K562 (cell line): ENCODE data around the gene CCNYL1. TPM values are rescaled to one million over a fixed set of nuclear protein-coding genes. Genes with fewer than 3 reads are reported as not detected.

Source experiments
- ATAC-seq: fragments of 200-7000 bp; cut with Tn5 transposase; 3 replicates; pipeline ENCODE4 v1.9.1; 2020; ENCODE audit warnings: moderate library complexity
- BruUV-seq: library from RNA; stranded (reverse); fragments of 400-500 nt; replicated peaks from 2 replicates; lab custom pipeline; 2021; lab: Mats Ljungman, UMichigan
- CTCF ChIA-PET: fragments of 300-600 bp; formaldehyde crosslinking; extraction: SDS; loops from one replicate; lab custom pipeline; 2021; ENCODE audit warnings: low intra/inter-chr PET ratio; lab: Yijun Ruan, JAX
- POLR2A ChIA-PET: fragments of 300-600, 350-650 bp; sonication (Branson Sonifier 250); formaldehyde crosslinking; extraction: SDS; loops from one replicate; lab custom pipeline; 2021; ENCODE audit warnings: antibody characterized with exemption, inconsistent platforms; lab: Yijun Ruan, JAX
- DNase-seq, 4 experiments: peaks; one replicate each; pipeline versions ENCODE4 v3.0.0 to v3.0.0-alpha.2; 2011 to 2018; ENCODE audit warnings: low spot score in 3 of 4, mixed read lengths in 3 of 4; ENCODE audit errors: extremely low read depth in 1 of 4
- FAIRE-seq: peaks from 2 replicates; lab custom pipeline; 2011; peaks lifted over from hg19 to GRCh38; lab: Jason Lieb, UNC
- H2AFZ ChIP-seq: 2 replicates; pipeline ENCODE4 v1.6.0; 2011; ENCODE audit warnings: low read depth, low read length, control low read depth, inconsistent platforms
- H3K27ac ChIP-seq: fragments of 200-600 bp; 3 replicates; pipeline ENCODE4 v1.8.0; 2011; ENCODE audit warnings: low read depth, mild to moderate bottlenecking, control low read depth, inconsistent platforms, low read length, moderate library complexity, mixed read lengths; ENCODE audit errors: extremely low read depth
- H3K27me3 ChIP-seq, 2 experiments: fragments of 300-600 bp in 1 of 2; 2 replicates in 1 of 2; 3 replicates in 1 of 2; pipeline versions ENCODE4 v1.6.0 to v1.8.0; 2011; ENCODE audit warnings: inconsistent platforms in 2 of 2, low read length in 2 of 2, mild to moderate bottlenecking in 1 of 2, mixed read lengths in 1 of 2, moderate library complexity in 1 of 2; ENCODE audit not compliant: control insufficient read depth in 2 of 2, insufficient read depth in 2 of 2
- H3K36me3 ChIP-seq: fragments of 300-600 bp; 3 replicates; pipeline ENCODE4 v1.8.0; 2011; ENCODE audit warnings: mild to moderate bottlenecking, low read length, inconsistent platforms; ENCODE audit not compliant: control insufficient read depth, insufficient read depth
- H3K4me1 ChIP-seq, 2 experiments: fragments of 200-600 bp in 1 of 2; replicated peaks in 1 of 2; 2 replicates in 1 of 2; 3 replicates in 1 of 2; pipeline versions ENCODE4 v1.5.1 to v1.8.0; 2011; ENCODE audit warnings: inconsistent platforms in 2 of 2, low read length in 2 of 2, mild to moderate bottlenecking in 1 of 2, mixed read lengths in 1 of 2, moderate library complexity in 1 of 2; ENCODE audit not compliant: control insufficient read depth in 2 of 2, insufficient read depth in 2 of 2
- H3K4me2 ChIP-seq: 2 replicates; pipeline ENCODE4 v1.6.1; 2011; ENCODE audit warnings: low read length, control low read depth, inconsistent platforms, mixed read lengths; ENCODE audit not compliant: insufficient read depth
- H3K4me3 ChIP-seq: fragments of 200-600 bp; sonication (generic), shearing (Covaris generic); 2 replicates; pipeline ENCODE4 v1.5.1; 2016; ENCODE audit warnings: control low read depth, inconsistent platforms
- H3K79me2 ChIP-seq: fragments of 200-600 bp; 3 replicates; pipeline ENCODE4 v1.8.0; 2011; ENCODE audit warnings: low read length, inconsistent platforms; ENCODE audit not compliant: control insufficient read depth, insufficient read depth
- H3K9ac ChIP-seq, 2 experiments: 2 replicates each; pipeline versions ENCODE4 v1.6.0 to v1.6.1; 2011; ENCODE audit warnings: low read depth in 2 of 2, low read length in 2 of 2, control low read depth in 1 of 2, inconsistent platforms in 1 of 2, mild to moderate bottlenecking in 1 of 2, mixed read lengths in 1 of 2; ENCODE audit not compliant: insufficient read depth in 1 of 2
- H3K9me1 ChIP-seq: one replicate; pipeline ENCODE4 v1.6.0; 2011; ENCODE audit warnings: inconsistent platforms, mild to moderate bottlenecking, low read length, moderate library complexity; ENCODE audit not compliant: control insufficient read depth, insufficient read depth
- H3K9me3 ChIP-seq: replicated peaks from 2 replicates; pipeline ENCODE4 v1.5.1; 2011; ENCODE audit warnings: low read depth, low read length, inconsistent platforms; ENCODE audit not compliant: control insufficient read depth, insufficient read depth
- H4K20me1 ChIP-seq: replicated peaks from 2 replicates; pipeline ENCODE4 v1.6.1; 2011; ENCODE audit warnings: low read length, inconsistent platforms, mixed read lengths; ENCODE audit not compliant: control insufficient read depth, insufficient read depth
- BDP1 ChIP-seq: IDR thresholded peaks from 3 replicates; pipeline ENCODE4 v1.6.1; 2011; ENCODE audit not compliant: insufficient read length, insufficient read depth
- CEBPB ChIP-seq: fragments of 450-650 bp; IDR thresholded peaks from 2 replicates; pipeline ENCODE4 v1.6.1; 2016; ENCODE audit warnings: missing genetic modification characterization, missing compliant biosample characterization
- ELF2 ChIP-seq: fragments of 250-450 bp; sonication (Bioruptor Pico); IDR thresholded peaks from 2 replicates; pipeline ENCODE4 v1.5.0; 2021; ENCODE audit warnings: mild to moderate bottlenecking
- HNRNPK ChIP-seq: fragments of 200-400 bp; formaldehyde crosslinking; IDR thresholded peaks from one replicate; pipeline ENCODE4 v1.6.1; 2018; ENCODE audit warnings: mild to moderate bottlenecking, low read depth, low read length; ENCODE audit not compliant: poor library complexity, severe bottlenecking
- HSF4 ChIP-seq: fragments of 250-450 bp; sonication (Bioruptor Pico); IDR thresholded peaks from 2 replicates; pipeline ENCODE4 v2.1.2; 2022; ENCODE audit warnings: mild to moderate bottlenecking, moderate library complexity, borderline replicate concordance
- JUN ChIP-seq, 2 experiments: sonication (generic) in 1 of 2; formaldehyde crosslinking in 1 of 2; IDR thresholded peaks; 2 replicates each; pipeline versions ENCODE4 v1.6.1 to v1.8.0; 2012 to 2022; ENCODE audit warnings: borderline replicate concordance in 2 of 2, mild to moderate bottlenecking in 2 of 2, improper control_type of control experiment in 1 of 2, low read depth in 1 of 2, low read length in 1 of 2, missing genetic modification reagents in 1 of 2
- MCM2 ChIP-seq: fragments of 450-650 bp; IDR thresholded peaks from 2 replicates; pipeline ENCODE4 v1.6.1; 2017; ENCODE audit warnings: low read depth, mild to moderate bottlenecking
- MCM3 ChIP-seq: fragments of 450-650 bp; IDR thresholded peaks from 2 replicates; pipeline ENCODE4 v1.6.1; 2016
- PYGO2 ChIP-seq: fragments of 450-650 bp; IDR thresholded peaks from 2 replicates; pipeline ENCODE4 v1.6.1; 2016; ENCODE audit warnings: mild to moderate bottlenecking, missing genetic modification characterization, moderate library complexity, missing compliant biosample characterization
- SIX5 ChIP-seq, 2 experiments: IDR thresholded peaks; 2 replicates each; pipeline ENCODE4 v1.6.1; 2011; ENCODE audit warnings: low read length in 2 of 2, borderline replicate concordance in 1 of 2, low read depth in 1 of 2, mild to moderate bottlenecking in 1 of 2, moderate library complexity in 1 of 2; ENCODE audit not compliant: insufficient read depth in 1 of 2
- TAF7 ChIP-seq: fragments of 450-650 bp; IDR thresholded peaks from 2 replicates; pipeline ENCODE4 v1.6.1; 2016; ENCODE audit warnings: missing genetic modification characterization, missing compliant biosample characterization
- ZNF140 ChIP-seq: fragments of 250-450 bp; sonication (Bioruptor Pico); IDR thresholded peaks from 2 replicates; pipeline ENCODE4 v1.8.0; 2021; ENCODE audit warnings: moderate library complexity, mild to moderate bottlenecking, inconsistent platforms
- ZNF586 ChIP-seq: fragments of 450-650 bp; formaldehyde crosslinking; conservative IDR thresholded peaks from 2 replicates; pipeline ENCODE4 v1.4.0; 2020; ENCODE audit warnings: mild to moderate bottlenecking, moderate library complexity
- ZNF668 ChIP-seq: fragments of 250-450 bp; sonication (Bioruptor Pico); IDR thresholded peaks from 2 replicates; pipeline ENCODE4 v1.8.0; 2022; ENCODE audit warnings: mild to moderate bottlenecking, inconsistent platforms
- WGBS: fragments of 100-300 bp; shearing (Covaris generic); methylation state at CpG from one replicate; pipeline ENCODE4 v1.1.6; 2016; ENCODE audit warnings: low coverage, mixed read lengths; ENCODE audit not compliant: insufficient coverage; ENCODE audit errors: missing lambda C conversion rate; 5-methylcytosine and 5-hydroxymethylcytosine counted together
- in situ Hi-C: fragments of 300-500 bp; cut with MboI; formaldehyde crosslinking; loops from 4 replicates; pipeline ENCODE4 v1.15.0; 2018; ENCODE audit warnings: inconsistent platforms, mixed read lengths
- intact Hi-C: fragments of 100-400 bp; cut with micrococcal nuclease; formaldehyde crosslinking; loops from 2 replicates; pipeline ENCODE4 v1.14.2; 2022
- polyA plus RNA-seq, 8 experiments: library from polyadenylated mRNA; depleted of rRNA in 4 of 8; stranded (reverse) in 5 of 8; unstranded in 3 of 8; fragments of >200 nt; fragmentation: Nextera tagmentation in 2 of 8; fragmentation: Illumina TruSeq in 1 of 8; extraction: Ambion mirVana in 2 of 8; extraction: Trizol in 1 of 8; gene quantifications; 2 replicates each; pipeline versions ENCODE4 v1.2.1 to v1.2.3, GENCODE V29; 2011 to 2014; ENCODE audit warnings: inconsistent platforms in 1 of 8, missing spikeins in 1 of 8
- total RNA-seq, 7 experiments: library from RNA; depleted of rRNA in 6 of 7; stranded (reverse); fragments of >200 nt in 6 of 7; fragmentation: Illumina TruSeq in 2 of 7; extraction: Trizol in 2 of 7; gene quantifications; 2 replicates each; pipeline versions ENCODE4 v1.2.1 to v1.2.3, GENCODE V29; 2011 to 2021; ENCODE audit warnings: low replicate concordance in 1 of 7
- TF ChIP-seq, protein P1 (sequence below): fragments of 450-650 bp; IDR thresholded peaks from 2 replicates; pipeline ENCODE4 v1.7.1; 2018; ENCODE audit warnings: mild to moderate bottlenecking, low read depth; ENCODE audit not compliant: partially characterized antibody
- TF ChIP-seq, protein P2 (sequence below): fragments of 450-650 bp; formaldehyde crosslinking; IDR thresholded peaks from 2 replicates; pipeline ENCODE4 v1.4.0; 2020; ENCODE audit warnings: mild to moderate bottlenecking

Gene CCNYL1
- total and polyA plus RNA-seq, 9 of the 15 experiments (the other 6 are each of a cell fraction or from before 2014, with no cell fraction given) = 1.9 to 7.5 (median 4.7) TPM

DNA sequence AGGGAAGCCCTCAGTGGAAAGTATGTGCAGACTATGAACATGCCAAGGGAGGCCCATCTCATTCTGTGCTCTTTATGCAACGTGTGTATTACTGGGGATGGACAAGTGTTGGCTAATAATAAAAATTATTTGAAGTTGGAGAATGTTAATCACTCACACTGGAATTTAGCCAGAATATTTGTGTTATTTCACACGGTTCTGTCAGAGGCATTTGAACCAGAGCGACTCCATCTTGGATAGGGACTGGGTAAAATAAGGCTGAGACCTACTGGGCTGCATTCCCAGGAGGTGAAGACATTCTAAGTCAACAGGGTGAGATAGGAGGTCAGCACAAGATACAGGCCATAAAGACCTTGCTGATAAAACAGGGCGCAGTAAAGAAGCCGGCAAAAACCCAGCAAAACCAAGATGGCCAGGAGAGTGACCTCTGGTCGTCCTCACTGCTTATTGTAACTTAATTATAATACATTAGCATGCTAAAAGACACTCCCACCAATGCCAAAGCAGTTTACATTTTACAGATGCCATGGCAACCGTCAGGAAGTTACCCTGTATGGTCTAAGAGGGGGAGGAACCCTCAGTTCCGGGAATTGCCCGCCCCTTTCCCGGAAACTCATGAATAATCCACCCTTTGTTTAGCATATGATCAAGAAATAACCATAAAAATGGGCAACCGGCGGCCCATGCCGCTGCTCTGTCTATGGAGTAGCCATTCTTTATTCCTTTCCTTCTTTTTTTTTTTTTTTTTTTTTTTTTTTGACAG is 60.8 kb downstream of the CCNYL1 start:
- Histone ChIP-seq H3K9me3 (0 out of 2 replicates have a peak, but pooled peaks cover 2% of the 10 kb centered on the region), H2AFZ (peak overlapping the region; percentile 88), H3K27ac (peak overlapping the region; percentile 91), H3K27me3 (no peaks in the 10 kb centered on the region), H4K20me1 (no peaks in the 10 kb centered on the region), H3K36me3 (peaks cover 12% of the 10 kb centered on the region; the same call in 2 of the 3 replicates), H3K9me1 (no peaks in the 10 kb centered on the region), H3K4me1 (peaks cover 9 to 44% of the 10 kb centered on the region in 2 experiments; a peak in 4 of 5 replicates), H3K4me3 (peak overlapping the region; percentile 39; the same call in 1 of the 2 replicates), H3K9ac (peak overlapping the region; percentile 88 to 91; a peak in 3 of 4 replicates), H3K79me2 (peaks cover 22% of the 10 kb centered on the region), H3K4me2 (peak overlapping the region; percentile 81)
- intact Hi-C loops = loop anchor here (2.0 kb wide), 1 partner anchor 21 kb away; no protein-coding TSS in a partner anchor
- ChIA-PET CTCF (no interaction called here), POLR2A (interaction anchor here (0.8 kb wide), 1 partner anchor 17 kb away, joined by 3 read pairs; no protein-coding TSS in a partner anchor)
- DNase-seq (peak; percentile 33 to 96 (median 59)), FAIRE-seq (peak; percentile 94), ATAC-seq (peak; percentile 57)
- no TSS peak for BruUV-seq
- WGBS = 10% methylated on average over 6 of the region's 13 CpGs
- in situ Hi-C loops = loop anchor here (5.0 kb wide), 1 partner anchor 55 kb away; no protein-coding TSS in a partner anchor
- peak; percentile 99 for TF ChIP-seq ZNF140 (CRISPR knock-in tag)
- no peak for TF ChIP-seq MCM2
- peak; percentile 93 for TF ChIP-seq ELF2 (CRISPR knock-in tag)
- no peak for TF ChIP-seq BDP1
- TF ChIP-seq, protein P1, sequence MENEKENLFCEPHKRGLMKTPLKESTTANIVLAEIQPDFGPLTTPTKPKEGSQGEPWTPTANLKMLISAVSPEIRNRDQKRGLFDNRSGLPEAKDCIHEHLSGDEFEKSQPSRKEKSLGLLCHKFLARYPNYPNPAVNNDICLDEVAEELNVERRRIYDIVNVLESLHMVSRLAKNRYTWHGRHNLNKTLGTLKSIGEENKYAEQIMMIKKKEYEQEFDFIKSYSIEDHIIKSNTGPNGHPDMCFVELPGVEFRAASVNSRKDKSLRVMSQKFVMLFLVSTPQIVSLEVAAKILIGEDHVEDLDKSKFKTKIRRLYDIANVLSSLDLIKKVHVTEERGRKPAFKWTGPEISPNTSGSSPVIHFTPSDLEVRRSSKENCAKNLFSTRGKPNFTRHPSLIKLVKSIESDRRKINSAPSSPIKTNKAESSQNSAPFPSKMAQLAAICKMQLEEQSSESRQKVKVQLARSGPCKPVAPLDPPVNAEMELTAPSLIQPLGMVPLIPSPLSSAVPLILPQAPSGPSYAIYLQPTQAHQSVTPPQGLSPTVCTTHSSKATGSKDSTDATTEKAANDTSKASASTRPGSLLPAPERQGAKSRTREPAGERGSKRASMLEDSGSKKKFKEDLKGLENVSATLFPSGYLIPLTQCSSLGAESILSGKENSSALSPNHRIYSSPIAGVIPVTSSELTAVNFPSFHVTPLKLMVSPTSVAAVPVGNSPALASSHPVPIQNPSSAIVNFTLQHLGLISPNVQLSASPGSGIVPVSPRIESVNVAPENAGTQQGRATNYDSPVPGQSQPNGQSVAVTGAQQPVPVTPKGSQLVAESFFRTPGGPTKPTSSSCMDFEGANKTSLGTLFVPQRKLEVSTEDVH = no peak
- peak; percentile 33 to 69; a peak in 3 of 4 replicates for TF ChIP-seq SIX5 (IDR thresholded peaks at IDR 0.05; ENCODE audit: borderline replicate concordance in 1 of 2, insufficient read depth in 1 of 2, low read depth in 1 of 2, low read length in 2 of 2)
- peak; percentile 86 for TF ChIP-seq CEBPB (tag)
- TF ChIP-seq ZNF586 (CRISPR knock-in tag) = peak; percentile 99
- peak; percentile 99 for TF ChIP-seq ZNF668 (CRISPR knock-in tag)
- no peak for TF ChIP-seq HNRNPK
- no peak for TF ChIP-seq MCM3
- peak; percentile 98 for TF ChIP-seq HSF4 (CRISPR knock-in tag)
- TF ChIP-seq TAF7 (tag) = peak; percentile 99
- TF ChIP-seq PYGO2 (tag) = peak; percentile 100
- TF ChIP-seq, protein P2, sequence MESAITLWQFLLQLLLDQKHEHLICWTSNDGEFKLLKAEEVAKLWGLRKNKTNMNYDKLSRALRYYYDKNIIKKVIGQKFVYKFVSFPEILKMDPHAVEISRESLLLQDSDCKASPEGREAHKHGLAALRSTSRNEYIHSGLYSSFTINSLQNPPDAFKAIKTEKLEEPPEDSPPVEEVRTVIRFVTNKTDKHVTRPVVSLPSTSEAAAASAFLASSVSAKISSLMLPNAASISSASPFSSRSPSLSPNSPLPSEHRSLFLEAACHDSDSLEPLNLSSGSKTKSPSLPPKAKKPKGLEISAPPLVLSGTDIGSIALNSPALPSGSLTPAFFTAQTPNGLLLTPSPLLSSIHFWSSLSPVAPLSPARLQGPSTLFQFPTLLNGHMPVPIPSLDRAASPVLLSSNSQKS (CRISPR knock-in tag) = peak; percentile 99
- TF ChIP-seq JUN (IDR thresholded peaks at IDR 0.05; ENCODE audit: borderline replicate concordance, low read depth, low read length) = no peak
- TF ChIP-seq JUN (CRISPR knock-in tag; IDR thresholded peaks at IDR 0.05; ENCODE audit: borderline replicate concordance) = no peak
